HUDEP-2 (cell line): ENCODE data around the gene TBC1D30.

ENCODE experiments used
- DNase-seq, 76 experiments: peaks; one replicate each; lab custom pipeline; 2025; ENCODE audit not compliant: unreplicated experiment in 76 of 76; lab: John Stamatoyannopoulos, UW

TBC1D30 gene

GRCh38 chr12:64802180-64802775 lies 22.2 kb upstream of the TBC1D30 start:
- peak in 34 of 76 experiments; percentile 2 to 61 (median 24) for DNase-seq

GRCh38 chr12:64806173-64806572 lies 18.3 kb upstream of the TBC1D30 start:
- DNase-seq: no peak

- DNase-seq: no peak
Measured at GRCh38 chr12:64806593-64807460, 17.6 kb upstream of the TBC1D30 start.

- DNase-seq: no peak
Measured at GRCh38 chr12:64808110-64808509, 16.3 kb upstream of the TBC1D30 start.

- DNase-seq: no peak
Measured at GRCh38 chr12:64810831-64811230, 13.6 kb upstream of the TBC1D30 start.

- DNase-seq: no peak
Measured at GRCh38 chr12:64813723-64814122, 10.7 kb upstream of the TBC1D30 start.

- DNase-seq: peak in 17 of 76 experiments; percentile 1 to 37 (median 14)
Measured at GRCh38 chr12:64814432-64814831, 10.0 kb upstream of the TBC1D30 start.

GRCh38 chr12:64819816-64820402 lies 4.5 kb upstream of the TBC1D30 start:
- DNase-seq: no peak

DNA sequence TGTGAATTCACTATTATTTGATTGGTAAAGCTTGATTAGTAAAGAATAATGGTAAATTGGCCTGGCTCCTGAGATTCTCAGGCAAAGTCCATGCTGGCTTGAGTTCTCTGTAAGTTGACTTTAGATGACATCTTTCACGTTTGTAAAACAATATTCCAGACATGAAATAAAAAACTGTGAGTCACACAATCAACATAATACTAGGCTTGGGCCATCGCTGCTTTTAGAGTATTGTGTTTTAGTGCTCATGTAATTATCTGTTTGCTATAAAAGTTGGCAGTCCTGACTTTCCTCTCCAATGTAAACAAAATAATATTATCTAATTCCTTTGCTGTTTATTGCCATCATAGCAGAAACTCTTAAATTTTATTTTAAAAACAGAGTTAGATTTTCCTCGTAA lies 3.9 kb upstream of the TBC1D30 start:
- DNase-seq: no peak

DNA sequence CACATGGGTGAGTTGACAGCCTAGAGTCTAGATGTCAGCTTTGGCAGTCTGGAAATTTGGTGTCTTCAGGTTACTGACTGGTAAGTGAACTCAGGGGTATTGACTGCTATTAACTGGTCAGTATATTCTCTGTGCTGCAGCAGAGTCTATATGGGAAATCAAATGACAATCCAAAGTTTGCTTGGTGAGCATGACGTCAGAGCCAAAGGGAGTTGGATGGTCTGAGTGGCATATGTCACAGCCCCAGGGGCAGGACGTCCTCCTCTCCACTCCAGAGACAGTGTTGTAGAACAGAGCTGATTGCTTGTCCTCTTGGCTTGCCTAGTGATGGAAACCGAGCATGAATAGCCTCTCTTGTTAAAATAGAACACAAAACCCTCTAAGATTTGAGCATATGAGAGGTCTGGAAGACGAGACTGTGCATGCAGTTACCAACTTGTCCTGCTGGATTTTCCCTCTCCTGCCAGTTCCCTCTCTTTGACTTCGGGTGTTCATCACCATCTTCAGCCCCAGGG lies 3.3 kb upstream of the TBC1D30 start:
- no peak for DNase-seq

- no peak for DNase-seq
Measured at GRCh38 chr12:64824130-64824499, 332 bp upstream of the TBC1D30 start.

DNA sequence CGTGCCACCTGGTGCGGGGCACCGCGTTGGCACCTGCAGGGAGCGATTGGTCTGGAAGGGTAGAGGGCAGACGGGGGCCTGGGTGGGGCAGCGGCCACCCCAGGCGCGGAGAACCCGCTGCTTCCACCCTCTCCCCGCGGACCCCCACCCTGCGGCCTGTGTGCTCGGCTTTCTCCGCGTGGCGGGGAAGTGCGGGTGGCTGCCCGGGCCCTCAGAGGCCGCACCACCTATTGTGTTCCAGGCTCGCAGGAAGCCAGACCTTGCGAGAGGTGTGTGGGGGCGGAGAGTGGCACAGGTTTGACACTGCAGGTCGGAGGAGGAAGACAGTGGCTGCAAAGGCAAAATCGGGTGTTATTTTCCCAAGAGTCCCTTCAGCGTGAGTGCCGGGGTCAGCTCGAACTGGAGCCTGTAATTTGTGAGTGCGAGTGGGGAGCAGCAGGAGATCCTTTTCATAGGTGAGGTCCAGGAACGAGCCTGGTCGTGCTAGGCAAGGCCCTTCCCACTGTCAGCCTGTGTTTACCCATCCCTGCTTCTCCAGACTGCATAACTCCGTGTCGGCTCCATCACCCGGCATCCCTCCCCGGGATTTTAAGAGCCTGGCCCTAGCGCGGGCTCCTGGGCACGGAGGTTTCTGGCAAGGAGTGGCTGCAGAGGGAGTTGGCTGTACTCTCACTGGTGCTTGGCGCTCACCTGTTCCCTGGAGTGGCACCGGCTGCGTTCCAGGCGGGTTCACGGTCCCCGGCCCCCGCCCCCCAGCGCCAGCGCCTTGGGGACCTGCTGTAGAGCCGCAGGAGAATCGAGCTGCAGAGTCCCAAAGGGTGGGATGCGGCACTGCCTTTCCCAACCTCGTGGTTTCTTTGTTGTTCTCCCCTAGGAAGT lies 935 bp downstream of the TBC1D30 start:
- no peak for DNase-seq

DNA sequence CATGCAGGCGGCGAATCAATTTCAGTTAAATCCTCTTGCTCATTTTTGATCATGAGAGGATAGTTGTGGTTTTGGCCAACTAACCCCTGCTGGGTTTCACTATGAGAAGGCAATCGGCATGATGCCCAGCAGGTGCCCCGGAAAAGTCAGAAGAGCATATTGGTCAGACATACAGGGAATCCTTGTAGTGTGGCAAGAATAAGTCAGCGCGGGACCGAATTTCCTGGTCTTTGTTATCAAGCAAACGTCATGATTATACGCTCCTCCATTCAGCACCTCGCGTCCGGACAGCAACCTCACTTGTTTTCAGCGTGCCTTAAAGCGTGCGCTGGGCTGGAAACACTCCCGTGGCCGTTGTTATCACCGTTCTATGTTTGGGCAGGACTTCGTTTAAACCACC lies 1.8 kb downstream of the TBC1D30 start:
- DNase-seq: peak in 25 of 76 experiments; percentile 1 to 38 (median 17)

DNA sequence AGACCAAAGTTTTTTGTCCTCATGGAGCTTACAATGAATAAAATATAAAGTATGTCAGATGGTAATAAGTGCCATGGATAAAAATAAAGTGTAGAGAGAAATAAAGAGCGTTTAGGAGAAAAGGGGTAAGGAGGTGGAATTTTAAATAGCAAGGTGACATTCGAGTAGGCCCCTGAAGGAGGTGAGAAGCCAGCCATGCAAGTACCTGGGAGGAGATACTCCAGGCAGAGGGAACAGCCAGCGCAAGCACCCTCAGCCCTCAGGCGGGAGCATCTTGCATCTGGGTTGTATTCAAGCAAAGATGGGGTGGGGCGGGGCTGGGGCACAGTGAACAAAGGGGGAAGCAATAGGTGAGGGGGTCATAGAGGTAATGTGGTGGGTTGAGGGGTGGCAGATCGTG lies 4.3 kb downstream of the TBC1D30 start:
- no peak for DNase-seq

GRCh38 chr12:64833928-64834327 lies 9.5 kb downstream of the TBC1D30 start:
- no peak for DNase-seq

DNA sequence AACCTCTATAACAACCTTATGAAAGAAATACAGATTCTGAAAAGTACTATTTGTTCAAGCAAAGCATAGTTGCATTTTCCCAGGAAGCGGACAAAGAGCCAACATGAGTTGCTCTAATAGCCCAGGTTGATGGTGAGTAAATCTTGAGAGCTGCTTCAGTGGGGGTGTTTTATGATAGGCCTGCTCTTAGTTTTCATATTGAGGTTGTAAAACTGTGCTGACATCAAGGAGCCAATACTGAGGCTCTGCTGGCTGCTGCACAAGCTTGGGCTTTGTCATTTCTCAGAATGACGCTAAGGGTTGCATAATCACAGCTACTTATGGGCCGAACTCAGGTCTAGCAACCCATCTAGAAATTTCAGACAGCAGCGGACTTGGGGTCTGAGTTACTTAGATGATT lies 11.5 kb downstream of the TBC1D30 start:
- no peak for DNase-seq

DNA sequence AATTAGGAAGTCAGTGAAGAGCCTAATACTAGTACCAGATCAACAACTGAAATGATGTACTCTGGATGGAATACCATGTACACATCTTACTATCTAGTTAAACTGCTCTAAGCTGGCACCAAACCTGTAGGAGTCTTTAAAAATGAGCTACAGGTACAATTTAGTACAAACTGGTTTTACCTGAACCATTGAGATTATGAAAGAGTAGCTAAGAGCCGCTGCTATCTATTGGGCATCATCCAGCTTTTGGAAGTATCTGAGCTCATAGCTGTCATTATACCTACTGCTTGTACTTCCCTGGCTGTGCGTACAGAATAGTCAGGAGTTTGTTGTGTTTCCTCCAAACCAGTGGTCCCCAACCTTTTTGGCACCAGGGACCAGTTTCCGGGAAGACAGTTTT lies 12.4 kb downstream of the TBC1D30 start:
- no peak for DNase-seq

DNA sequence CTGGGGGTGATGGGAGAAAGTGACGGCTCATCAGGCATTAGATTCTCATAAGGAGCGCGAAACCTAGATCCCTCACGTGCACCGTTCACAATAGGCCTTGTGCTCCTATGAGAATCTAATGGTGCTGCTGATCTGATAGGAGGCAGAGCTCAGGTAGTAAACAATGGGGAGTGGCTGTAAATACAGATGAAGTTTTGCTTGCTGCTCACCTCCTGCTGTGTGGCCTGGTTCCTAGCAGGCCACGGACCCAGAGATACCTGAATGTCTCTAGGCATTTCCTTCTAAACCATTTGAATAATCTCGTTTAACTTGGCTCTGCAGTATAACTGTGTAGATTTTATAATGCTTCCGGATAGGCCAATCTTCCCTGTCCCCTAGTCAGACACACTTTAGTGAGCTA lies 13.0 kb downstream of the TBC1D30 start:
- no peak for DNase-seq

GRCh38 chr12:64840119-64840518 lies 15.7 kb downstream of the TBC1D30 start:
- no peak for DNase-seq

DNA sequence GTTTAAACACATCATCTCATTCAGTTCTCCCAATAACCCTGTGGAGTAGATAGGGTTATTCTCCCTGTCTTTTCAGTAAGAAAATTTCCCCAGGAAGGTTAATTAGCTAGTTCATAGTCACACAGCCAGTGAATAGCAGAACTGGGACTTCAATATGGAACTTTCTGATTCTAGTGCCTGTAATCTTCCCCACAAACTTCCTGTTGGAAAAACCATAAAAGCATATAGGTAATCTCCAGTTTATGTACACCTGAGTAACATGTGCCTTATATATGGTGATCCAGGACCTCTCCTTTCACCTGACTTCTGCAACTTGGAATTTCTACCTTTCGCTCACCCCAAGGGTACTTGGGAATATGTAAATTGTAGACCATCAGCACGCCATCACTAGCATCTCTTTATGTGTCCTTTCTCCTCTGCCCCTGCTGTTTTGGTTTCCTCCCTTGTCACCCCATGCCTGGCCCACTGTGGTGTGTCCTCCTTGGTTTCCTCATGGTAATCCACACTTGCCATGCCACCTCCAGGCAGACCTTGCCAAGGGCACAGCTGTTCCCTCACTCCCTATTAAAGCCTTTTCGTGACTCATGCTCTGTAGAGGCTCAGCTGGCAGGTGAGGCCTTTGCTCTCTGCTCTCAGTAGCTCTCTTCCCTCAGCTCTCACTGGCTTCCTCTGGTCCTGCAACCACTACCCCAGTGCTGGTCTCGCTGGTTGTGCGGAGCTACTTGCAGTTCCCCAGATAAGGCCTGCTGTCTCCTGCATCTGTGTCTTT lies 16.7 kb downstream of the TBC1D30 start:
- no peak for DNase-seq
